ENCODE results near the gene HS2ST1. TPM values are rescaled to one million over a fixed set of nuclear protein-coding genes. Genes with fewer than 3 reads are reported as not detected.

HS2ST1 gene
- polyA plus RNA-seq, 1 experiment, result 22.4 TPM

DNA sequence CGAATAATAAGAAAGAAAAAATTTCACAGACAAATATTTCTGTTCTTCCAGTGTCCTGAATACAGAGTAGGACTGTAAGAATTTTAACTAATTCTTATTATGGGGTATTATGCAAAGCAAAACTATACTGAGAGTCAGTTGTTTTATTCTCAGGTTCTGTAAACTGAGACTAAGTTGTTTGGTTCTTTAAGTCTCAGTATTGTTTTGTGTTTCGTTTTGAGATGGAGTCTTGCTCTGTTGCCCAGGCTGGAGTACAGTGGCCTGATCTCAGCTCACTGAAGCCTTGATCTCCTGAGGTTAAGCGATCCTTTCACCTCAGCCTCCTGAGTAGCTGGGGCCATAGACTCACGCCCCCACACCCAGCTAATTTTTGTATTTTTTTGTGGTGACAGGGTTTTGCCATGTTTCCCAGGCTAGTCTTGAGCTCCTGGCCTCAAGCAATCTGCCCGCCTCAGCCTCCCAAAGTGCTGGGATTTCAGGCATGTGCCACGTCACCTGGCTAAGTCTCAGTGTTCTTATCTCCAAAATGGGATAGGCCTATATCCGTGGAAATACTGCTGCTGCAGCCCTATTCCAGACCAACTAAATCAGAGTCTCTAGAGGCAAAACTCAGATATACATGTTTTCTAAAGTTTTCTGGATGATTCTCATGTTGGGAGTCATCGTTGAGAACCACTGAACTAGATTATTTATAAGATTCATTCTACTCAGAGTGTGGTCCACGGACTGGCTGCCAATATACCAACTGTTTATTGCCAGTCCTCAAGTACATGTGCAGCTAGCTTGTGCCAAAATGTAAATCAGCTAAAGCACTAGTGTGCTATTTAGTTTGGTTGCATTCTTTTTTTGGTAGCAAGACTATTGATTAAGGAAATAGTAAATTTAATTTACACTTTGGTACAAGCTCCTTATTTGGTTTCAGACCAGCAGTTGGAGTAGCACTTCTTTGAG is 116.6 kb downstream of the HS2ST1 start:
- TF ChIP-seq CTCF (IDR thresholded peaks at IDR 0.05; ENCODE audit: low read depth, low read length), result no peak
- Histone ChIP-seq H3K9me3 (ENCODE audit: control insufficient read depth, insufficient read depth, low read length) (no peaks in the 10 kb centered on the region), H3K27ac (ENCODE audit: low read depth, low read length) (no peak overlapping the region), H3K27me3 (ENCODE audit: control insufficient read depth, insufficient read depth, low read length) (no peaks in the 10 kb centered on the region), H3K4me3 (ENCODE audit: low read depth, low read length) (no peak overlapping the region)
- DNase-seq (ENCODE audit: low read depth, low spot score), result no peak
- POLR2A ChIA-PET, result no interaction called here
- CTCF ChIA-PET, result interaction anchor here (0.6 kb wide), 1 partner anchor 27 kb away, joined by 3 read pairs; no protein-coding TSS in a partner anchor

DNA sequence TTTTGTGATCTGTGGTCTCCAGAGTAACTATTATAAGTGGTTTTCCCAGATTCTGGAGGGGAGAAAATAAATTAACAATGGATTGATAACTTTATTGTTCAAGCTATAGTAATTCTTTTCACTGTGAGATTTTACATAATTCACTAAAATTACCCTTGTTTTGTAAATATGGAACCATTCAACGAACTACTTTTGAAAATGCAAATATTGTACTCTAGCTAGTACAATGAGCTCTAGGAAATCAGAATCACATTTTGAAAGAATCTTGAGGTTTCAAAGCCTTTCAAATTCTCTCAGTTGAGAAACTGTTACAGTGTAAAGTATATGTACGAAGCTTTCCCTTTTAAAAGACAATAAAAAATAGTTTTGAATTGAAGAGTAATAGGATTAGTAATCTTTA is 119.9 kb downstream of the HS2ST1 start:
- POLR2A ChIA-PET, result no interaction called here
- Histone ChIP-seq H3K27ac (ENCODE audit: low read depth, low read length) (no peak overlapping the region), H3K4me3 (ENCODE audit: low read depth, low read length) (no peak overlapping the region), H3K27me3 (ENCODE audit: control insufficient read depth, insufficient read depth, low read length) (no peaks in the 10 kb centered on the region), H3K9me3 (ENCODE audit: control insufficient read depth, insufficient read depth, low read length) (no peaks in the 10 kb centered on the region)
- TF ChIP-seq CTCF (IDR thresholded peaks at IDR 0.05; ENCODE audit: low read depth, low read length), result no peak
- DNase-seq (ENCODE audit: low read depth, low spot score), result no peak
- CTCF ChIA-PET, result no interaction called here

- Histone ChIP-seq H3K4me3 (ENCODE audit: low read depth, low read length) (no peak overlapping the region), H3K27ac (ENCODE audit: low read depth, low read length) (no peak overlapping the region), H3K27me3 (ENCODE audit: control insufficient read depth, insufficient read depth, low read length) (no peaks in the 10 kb centered on the region), H3K9me3 (ENCODE audit: control insufficient read depth, insufficient read depth, low read length) (no peaks in the 10 kb centered on the region)
- TF ChIP-seq CTCF (IDR thresholded peaks at IDR 0.05; ENCODE audit: low read depth, low read length), result no peak
- POLR2A ChIA-PET, result no interaction called here
- CTCF ChIA-PET, result no interaction called here
- DNase-seq (ENCODE audit: low read depth, low spot score), result no peak
Measured at GRCh38 chr1:87039096-87039495, 124.7 kb downstream of the HS2ST1 start.

DNA sequence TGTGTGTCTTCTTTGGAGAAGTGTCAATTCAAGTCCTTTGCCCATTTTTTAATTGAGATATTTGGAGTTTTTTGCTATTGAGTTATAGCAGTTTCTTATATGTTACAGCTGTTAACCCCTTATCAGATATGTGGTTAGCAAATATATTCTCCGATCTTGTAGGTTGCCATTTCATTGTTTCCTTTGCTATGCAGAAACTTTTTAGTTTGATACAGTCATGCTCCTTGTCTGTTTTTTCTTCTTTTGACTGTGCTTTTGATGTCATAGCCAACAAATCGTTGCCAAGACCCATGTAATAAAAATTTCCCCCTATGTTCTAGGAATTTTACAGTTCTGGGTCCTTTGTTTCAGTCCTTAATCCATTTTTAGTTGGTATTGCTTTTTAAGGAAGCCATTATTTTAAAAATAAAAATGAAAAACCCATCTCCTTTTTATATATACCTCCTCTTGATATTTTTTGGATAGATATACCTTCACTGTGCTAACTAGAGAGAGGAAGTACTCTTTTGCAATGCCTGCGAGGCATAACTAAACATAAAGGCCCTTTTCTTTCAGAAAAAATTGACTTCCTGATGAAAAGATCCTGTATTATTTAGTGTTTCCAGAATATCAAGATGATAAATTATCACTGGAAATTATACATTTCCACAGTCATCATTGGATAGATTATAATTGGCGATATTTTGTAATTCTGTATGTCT is 127.8 kb downstream of the HS2ST1 start:
- no peak overlapping the region for H3K4me3 ChIP-seq (ENCODE audit: low read depth, low read length)
- H3K27ac ChIP-seq (ENCODE audit: low read depth, low read length), result no peak overlapping the region
- TF ChIP-seq CTCF (IDR thresholded peaks at IDR 0.05; ENCODE audit: low read depth, low read length), result no peak
- no peaks in the 10 kb centered on the region for H3K27me3 ChIP-seq (ENCODE audit: control insufficient read depth, insufficient read depth, low read length)
- CTCF ChIA-PET, result no interaction called here
- POLR2A ChIA-PET, result no interaction called here
- no peak for DNase-seq (ENCODE audit: low read depth, low spot score)
- H3K9me3 ChIP-seq (ENCODE audit: control insufficient read depth, insufficient read depth, low read length), result no peaks in the 10 kb centered on the region

DNA sequence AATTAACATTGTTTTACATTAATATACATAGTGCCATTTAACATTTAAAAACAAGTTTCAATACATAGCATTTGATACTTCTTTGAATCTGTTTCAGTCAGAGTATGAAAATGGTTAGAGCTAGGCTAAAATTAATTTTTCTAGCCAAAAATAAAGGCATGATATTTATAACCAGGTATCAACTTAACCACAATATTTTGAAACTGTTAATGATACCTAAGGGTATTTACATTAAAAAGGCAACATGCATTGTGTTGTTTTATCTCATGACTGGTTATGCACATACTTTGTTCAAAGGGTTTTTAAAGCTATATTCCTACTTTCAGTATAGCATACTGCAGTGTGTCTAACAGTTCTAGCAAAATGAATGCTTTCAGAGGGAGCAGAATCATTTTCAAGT is 130.0 kb downstream of the HS2ST1 start:
- no peak for DNase-seq (ENCODE audit: low read depth, low spot score)
- no peak for TF ChIP-seq CTCF (IDR thresholded peaks at IDR 0.05; ENCODE audit: low read depth, low read length)
- Histone ChIP-seq H3K9me3 (ENCODE audit: control insufficient read depth, insufficient read depth, low read length) (no peaks in the 10 kb centered on the region), H3K27me3 (ENCODE audit: control insufficient read depth, insufficient read depth, low read length) (no peaks in the 10 kb centered on the region), H3K27ac (ENCODE audit: low read depth, low read length) (no peak overlapping the region), H3K4me3 (ENCODE audit: low read depth, low read length) (no peak overlapping the region)
- POLR2A ChIA-PET, result no interaction called here
- CTCF ChIA-PET, result interaction anchor here (0.6 kb wide), 1 partner anchor 209 kb away, joined by 6 read pairs; no protein-coding TSS in a partner anchor

All from AG04450 (cell line).